ENCODE data around the gene TMEM229B. TPM values are rescaled to one million over a fixed set of nuclear protein-coding genes. Genes with fewer than 3 reads are reported as not detected.
A peak's percentile ranks its signal among the peaks of the same experiment; 100 is the strongest.

The TMEM229B gene
- total RNA-seq, 3 donors from 2014 or later (not counting 1 experiment from before 2014, with no cell fraction given), result 28.3 to 51.3 (median 49.9) TPM

DNA sequence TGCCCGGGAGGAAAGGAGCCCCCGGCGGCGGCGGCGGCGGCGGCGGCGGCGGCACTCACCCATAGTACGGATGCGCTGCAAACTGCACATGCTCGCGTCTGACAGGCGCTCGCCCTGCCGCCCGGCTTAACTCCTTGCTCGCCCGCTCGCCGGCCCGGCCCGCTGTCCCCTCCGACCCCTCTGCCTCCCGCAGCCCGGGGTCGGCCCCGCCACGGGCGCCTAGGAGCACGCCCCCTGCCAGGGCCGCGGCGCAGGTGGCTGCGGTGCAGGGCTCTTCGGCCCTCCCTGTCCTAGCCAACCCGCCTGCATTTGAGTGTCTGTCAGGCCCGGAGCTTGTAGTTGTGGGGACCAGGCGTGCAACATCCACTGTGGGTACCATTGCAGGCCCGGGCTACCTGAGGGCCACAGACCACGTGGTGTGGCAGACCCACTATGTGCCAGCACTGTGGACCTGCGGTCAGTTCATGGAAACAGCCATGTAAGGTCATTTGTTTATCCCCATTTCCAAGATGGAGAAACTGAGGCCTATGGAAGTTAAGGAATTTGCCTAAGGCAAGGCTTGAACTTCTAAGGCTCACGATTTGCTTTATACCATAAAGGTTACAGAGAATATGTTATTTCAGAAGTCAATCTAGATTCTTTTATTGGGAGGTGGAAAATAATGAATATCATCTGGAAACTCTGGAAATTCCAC, 27.0 kb upstream of the TMEM229B start:
- Histone ChIP-seq H3K27ac (ENCODE audit: low read length) (peak overlapping the region; percentile 62), H3K4me3 (ENCODE audit: low read length) (peak overlapping the region; percentile 33), H3K9me3 (ENCODE audit: control insufficient read depth, insufficient read depth, low read length) (no peaks in the 10 kb centered on the region), H3K27me3 (ENCODE audit: control insufficient read depth, insufficient read depth, low read length) (no peaks in the 10 kb centered on the region), H3K4me1 (ENCODE audit: control insufficient read depth, insufficient read depth, low read length) (peaks cover 24% of the 10 kb centered on the region), H3K36me3 (ENCODE audit: control insufficient read depth, insufficient read depth, low read length) (no peaks in the 10 kb centered on the region)
- TF ChIP-seq, protein P1, sequence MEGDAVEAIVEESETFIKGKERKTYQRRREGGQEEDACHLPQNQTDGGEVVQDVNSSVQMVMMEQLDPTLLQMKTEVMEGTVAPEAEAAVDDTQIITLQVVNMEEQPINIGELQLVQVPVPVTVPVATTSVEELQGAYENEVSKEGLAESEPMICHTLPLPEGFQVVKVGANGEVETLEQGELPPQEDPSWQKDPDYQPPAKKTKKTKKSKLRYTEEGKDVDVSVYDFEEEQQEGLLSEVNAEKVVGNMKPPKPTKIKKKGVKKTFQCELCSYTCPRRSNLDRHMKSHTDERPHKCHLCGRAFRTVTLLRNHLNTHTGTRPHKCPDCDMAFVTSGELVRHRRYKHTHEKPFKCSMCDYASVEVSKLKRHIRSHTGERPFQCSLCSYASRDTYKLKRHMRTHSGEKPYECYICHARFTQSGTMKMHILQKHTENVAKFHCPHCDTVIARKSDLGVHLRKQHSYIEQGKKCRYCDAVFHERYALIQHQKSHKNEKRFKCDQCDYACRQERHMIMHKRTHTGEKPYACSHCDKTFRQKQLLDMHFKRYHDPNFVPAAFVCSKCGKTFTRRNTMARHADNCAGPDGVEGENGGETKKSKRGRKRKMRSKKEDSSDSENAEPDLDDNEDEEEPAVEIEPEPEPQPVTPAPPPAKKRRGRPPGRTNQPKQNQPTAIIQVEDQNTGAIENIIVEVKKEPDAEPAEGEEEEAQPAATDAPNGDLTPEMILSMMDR (IDR thresholded peaks at IDR 0.05), result no peak
- intact Hi-C loops (cut with micrococcal nuclease), result no loop called here
- peaks cover 25 to 30% of the 10 kb centered on the region in 2 donors for H3K4me1 Mint-ChIP-seq
- peak overlapping the region; percentile 81 for H3K4me3 Mint-ChIP-seq
- WGBS (ENCODE audit: insufficient coverage), result 6% methylated on average over 45 of the region's 45 CpGs
- H3K9me3 Mint-ChIP-seq, result no peaks in the 10 kb centered on the region
- peaks cover 7 to 12% of the 10 kb centered on the region in 2 donors for H3K27me3 Mint-ChIP-seq (ENCODE audit: low read depth in 2 of 2)
- H3K36me3 Mint-ChIP-seq, result no peaks in the 10 kb centered on the region
- DNase-seq (no peak), ATAC-seq (peak; percentile 67 to 76 (median 72))
- peak overlapping the region; percentile 60 to 95 for H3K27ac Mint-ChIP-seq

DNA sequence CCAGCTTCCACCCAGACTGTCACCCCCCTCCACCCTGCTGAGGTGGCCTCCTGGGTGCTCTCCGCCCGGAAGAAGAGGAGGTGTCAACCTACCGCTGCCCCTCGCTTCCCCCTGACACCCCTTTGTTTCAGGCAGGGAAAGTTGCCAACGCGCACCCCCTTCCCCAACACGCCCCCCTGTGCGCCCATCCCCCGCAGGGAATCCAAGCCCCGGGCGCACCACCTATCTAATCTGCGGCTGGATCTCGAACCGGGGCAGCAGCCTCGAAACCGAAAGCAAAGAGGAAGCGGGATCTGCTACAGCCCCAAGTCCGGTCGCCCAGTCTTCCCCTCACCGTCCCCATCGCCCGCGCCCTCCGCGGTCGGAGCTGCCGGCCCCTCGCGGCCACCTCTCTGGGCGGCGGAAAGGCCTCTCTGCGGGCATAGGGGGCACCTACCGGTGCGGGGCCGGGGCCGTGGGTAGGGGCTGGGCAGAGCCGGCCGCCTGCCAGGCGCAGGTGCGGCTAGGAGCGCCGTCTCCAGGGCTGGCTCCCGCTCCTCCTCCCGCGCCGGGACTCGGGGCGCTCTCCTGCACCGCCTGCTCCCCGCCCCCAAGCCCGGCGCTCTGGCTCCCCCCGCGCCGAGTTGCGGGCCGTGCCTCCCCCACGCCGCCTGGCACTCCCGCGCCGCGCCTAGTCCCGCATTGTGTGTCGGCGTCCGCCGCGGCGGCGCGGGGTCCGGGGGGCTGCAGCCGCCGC, 26.3 kb upstream of the TMEM229B start:
- Histone ChIP-seq H3K4me3 (ENCODE audit: low read length) (peak overlapping the region; percentile 60), H3K27me3 (ENCODE audit: control insufficient read depth, insufficient read depth, low read length) (no peaks in the 10 kb centered on the region), H3K4me1 (ENCODE audit: control insufficient read depth, insufficient read depth, low read length) (peaks cover 24% of the 10 kb centered on the region), H3K36me3 (ENCODE audit: control insufficient read depth, insufficient read depth, low read length) (no peaks in the 10 kb centered on the region), H3K9me3 (ENCODE audit: control insufficient read depth, insufficient read depth, low read length) (no peaks in the 10 kb centered on the region), H3K27ac (ENCODE audit: low read length) (peak overlapping the region; percentile 68)
- TF ChIP-seq, protein P1 (IDR thresholded peaks at IDR 0.05), result no peak
- Mint-ChIP-seq H3K4me3 (peak overlapping the region; percentile 93), H3K27me3 (ENCODE audit: low read depth in 2 of 2) (peaks cover 7% of the 10 kb centered on the region in 2 donors), H3K4me1 (peaks cover 25 to 34% of the 10 kb centered on the region in 2 donors), H3K9me3 (no peaks in the 10 kb centered on the region), H3K36me3 (no peaks in the 10 kb centered on the region), H3K27ac (peak overlapping the region; percentile 79 to 95)
- peak; percentile 66 to 69 (median 66) for ATAC-seq
- intact Hi-C loops (cut with micrococcal nuclease), result loop anchor here (1.0 kb wide), 1 partner anchor 27 kb away; the partner anchor contains the start of gene TMEM229B
- peak; percentile 43 to 71 for DNase-seq
- WGBS (ENCODE audit: insufficient coverage), result under 1% methylated on average over 75 of the region's 75 CpGs

DNA sequence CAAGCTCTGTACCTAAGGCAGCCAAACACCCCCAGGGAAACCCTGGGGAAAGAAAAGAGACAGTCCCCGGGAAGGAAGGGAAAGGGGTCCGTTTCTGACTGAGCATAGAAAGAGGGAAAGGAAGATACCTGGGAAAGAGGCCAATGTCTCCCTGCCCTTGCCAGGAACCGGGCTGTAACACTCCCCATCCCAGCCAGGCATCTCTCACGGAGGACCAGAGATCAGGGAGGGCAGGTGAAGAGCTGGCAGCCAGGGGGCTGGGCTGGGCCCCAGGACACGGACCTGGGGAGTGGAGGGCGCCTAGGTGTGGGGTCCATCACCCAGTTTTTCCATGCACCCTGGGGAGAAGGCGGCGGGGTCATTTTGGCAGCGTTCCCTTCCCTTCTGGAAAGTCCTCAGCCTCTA, 25.7 kb upstream of the TMEM229B start:
- DNase-seq (peak in 1 of 2 donors; percentile 14), ATAC-seq (peak in 1 of 3 donors; percentile 2)
- WGBS (ENCODE audit: insufficient coverage), result 78% methylated on average over 9 of the region's 9 CpGs
- Histone ChIP-seq H3K36me3 (ENCODE audit: control insufficient read depth, insufficient read depth, low read length) (no peaks in the 10 kb centered on the region), H3K9me3 (ENCODE audit: control insufficient read depth, insufficient read depth, low read length) (no peaks in the 10 kb centered on the region), H3K4me1 (ENCODE audit: control insufficient read depth, insufficient read depth, low read length) (peaks cover 24% of the 10 kb centered on the region), H3K4me3 (ENCODE audit: low read length) (peak overlapping the region; percentile 60), H3K27me3 (ENCODE audit: control insufficient read depth, insufficient read depth, low read length) (no peaks in the 10 kb centered on the region), H3K27ac (ENCODE audit: low read length) (peak overlapping the region; percentile 68)
- intact Hi-C loops (cut with micrococcal nuclease), result loop anchor here (1.0 kb wide), 1 partner anchor 26 kb away; the partner anchor contains the start of gene TMEM229B
- TF ChIP-seq, protein P1 (IDR thresholded peaks at IDR 0.05), result no peak
- Mint-ChIP-seq H3K36me3 (no peaks in the 10 kb centered on the region), H3K27ac (peak overlapping the region; percentile 79 to 95), H3K4me3 (peak overlapping the region; percentile 93), H3K4me1 (peaks cover 25 to 34% of the 10 kb centered on the region in 2 donors), H3K27me3 (ENCODE audit: low read depth in 2 of 2) (peaks cover 6 to 7% of the 10 kb centered on the region in 2 donors), H3K9me3 (no peaks in the 10 kb centered on the region)

Measured in natural killer cell (primary cell).